GM19397 (cell line): ENCODE measurements around the gene ELMO2.

Source experiments
- ATAC-seq: cut with Tn5 transposase; IDR thresholded peaks from one replicate; pipeline ENCODE4 v1.9.1; 2021; ENCODE audit warnings: mild to moderate bottlenecking, moderate library complexity; ENCODE audit not compliant: unreplicated experiment

ELMO2 gene

GRCh38 chr20:46367967-46368901 lies 38.2 kb downstream of the ELMO2 start:
- ATAC-seq = no peak

GRCh38 chr20:46367234-46367633 lies 39.2 kb downstream of the ELMO2 start:
- no peak for ATAC-seq

GRCh38 chr20:46366826-46367225 lies 39.6 kb downstream of the ELMO2 start:
- ATAC-seq = no peak

- no peak for ATAC-seq
Observed at GRCh38 chr20:46365487-46366220, 40.8 kb downstream of the ELMO2 start.

- no peak for ATAC-seq
Observed at GRCh38 chr20:46364670-46365486, 41.5 kb downstream of the ELMO2 start.

- ATAC-seq = peak; percentile 80
Observed at GRCh38 chr20:46363874-46364669, 42.3 kb downstream of the ELMO2 start.

- peak; percentile 3 for ATAC-seq
Observed at GRCh38 chr20:46362921-46363867, 43.2 kb downstream of the ELMO2 start.

GRCh38 chr20:46361811-46362210 lies 44.6 kb downstream of the ELMO2 start:
- no peak for ATAC-seq

- no peak for ATAC-seq
Observed at GRCh38 chr20:46361381-46361780, 45.0 kb downstream of the ELMO2 start.

GRCh38 chr20:46359233-46359751 lies 47.1 kb downstream of the ELMO2 start:
- ATAC-seq = peak; percentile 43

- no peak for ATAC-seq
Observed at GRCh38 chr20:46358346-46359058, 47.9 kb downstream of the ELMO2 start.

GRCh38 chr20:46357030-46357514 lies 49.3 kb downstream of the ELMO2 start:
- ATAC-seq = no peak

- ATAC-seq = no peak
Observed at GRCh38 chr20:46356195-46357029, 50.0 kb downstream of the ELMO2 start.

- ATAC-seq = no peak
Observed at GRCh38 chr20:46355778-46356177, 50.6 kb downstream of the ELMO2 start.

GRCh38 chr20:46354920-46355654 lies 51.3 kb downstream of the ELMO2 start:
- no peak for ATAC-seq

- ATAC-seq = no peak
Observed at GRCh38 chr20:46354207-46354555, 52.2 kb downstream of the ELMO2 start.
